HepG2 (cell line): ENCODE results near the gene NFATC3. TPM values are rescaled to one million over a fixed set of nuclear protein-coding genes. Genes with fewer than 3 reads are reported as not detected.

ENCODE experiments used
- ATAC-seq: fragments of 200-7000 bp; cut with Tn5 transposase; 3 replicates; pipeline ENCODE4 v1.9.1; 2020; ENCODE audit warnings: mild to moderate bottlenecking, moderate library complexity
- BruUV-seq: library from RNA; stranded (reverse); fragments of 400-500 nt; replicated peaks from 2 replicates; lab custom pipeline; 2021; lab: Mats Ljungman, UMichigan
- CTCF ChIA-PET: fragments of 300-600 bp; formaldehyde crosslinking; extraction: SDS; loops from one replicate; lab custom pipeline; 2021; ENCODE audit warnings: low total read pairs, inconsistent platforms, low intra/inter-chr PET ratio; lab: Yijun Ruan, JAX
- POLR2A ChIA-PET: fragments of 350-600 bp; sonication (Branson Sonifier 250); formaldehyde crosslinking; loops from one replicate; lab custom pipeline; 2020; ENCODE audit warnings: antibody characterized with exemption, inconsistent platforms; lab: Yijun Ruan, JAX
- DNase-seq: peaks from one replicate; pipeline ENCODE4 v3.0.0-alpha.2; 2015; ENCODE audit warnings: low spot score
- FAIRE-seq: peaks from 3 replicates; lab custom pipeline; 2011; peaks lifted over from hg19 to GRCh38; lab: Jason Lieb, UNC
- H2AFZ ChIP-seq: one replicate; pipeline ENCODE4 v1.6.1; 2011; ENCODE audit warnings: low read length, inconsistent platforms
- H3K27ac ChIP-seq: fragments of 300-600 bp; 3 replicates; pipeline ENCODE4 v1.8.0; 2011; ENCODE audit warnings: mixed run types, mild to moderate bottlenecking, mixed read lengths, low read length, inconsistent platforms; ENCODE audit not compliant: insufficient read depth; ENCODE audit errors: extremely low read length
- H3K27me3 ChIP-seq, 2 experiments: fragments of 200-600 bp in 1 of 2; 2 replicates in 1 of 2; 3 replicates in 1 of 2; pipeline versions ENCODE4 v1.6.0 to v1.8.0; 2011; ENCODE audit warnings: low read length in 2 of 2, mild to moderate bottlenecking in 2 of 2, moderate library complexity in 2 of 2, inconsistent platforms in 1 of 2; ENCODE audit not compliant: insufficient read depth in 2 of 2, control insufficient read depth in 1 of 2
- H3K36me3 ChIP-seq, 2 experiments: fragments of 200-600 bp in 1 of 2; replicated peaks in 1 of 2; 2 replicates in 1 of 2; 3 replicates in 1 of 2; pipeline versions ENCODE4 v1.5.1 to v1.8.0; 2011; ENCODE audit warnings: low read length in 2 of 2, inconsistent platforms in 1 of 2; ENCODE audit not compliant: insufficient read depth in 2 of 2, control insufficient read depth in 1 of 2
- H3K4me1 ChIP-seq: 2 replicates; pipeline ENCODE4 v1.5.1; 2012; ENCODE audit warnings: low read length, inconsistent platforms; ENCODE audit not compliant: insufficient read depth
- H3K4me2 ChIP-seq: 2 replicates; pipeline ENCODE4 v1.6.0; 2011; ENCODE audit warnings: low read depth, low read length, inconsistent platforms
- H3K4me3 ChIP-seq, 3 experiments: fragments of 200-600 bp in 1 of 3; sonication (generic), shearing (Covaris generic) in 1 of 3; replicated peaks in 1 of 3; 2 replicates each; pipeline ENCODE4 v1.5.1; 2011 to 2016; ENCODE audit warnings: low read length in 3 of 3, inconsistent platforms in 2 of 3, low read depth in 2 of 3, mild to moderate bottlenecking in 2 of 3, control low read depth in 1 of 3, mixed read lengths in 1 of 3; ENCODE audit not compliant: insufficient read depth in 1 of 3
- H3K79me2 ChIP-seq: one replicate; pipeline ENCODE4 v1.6.1; 2011; ENCODE audit warnings: low read length, inconsistent platforms; ENCODE audit not compliant: insufficient read depth
- H3K9ac ChIP-seq: 2 replicates; pipeline ENCODE4 v1.6.0; 2011; ENCODE audit warnings: mild to moderate bottlenecking, low read depth, low read length, inconsistent platforms; ENCODE audit not compliant: insufficient read depth
- H3K9me3 ChIP-seq: 2 replicates; pipeline ENCODE4 v1.5.1; 2012; ENCODE audit warnings: mild to moderate bottlenecking, low read length
- H4K20me1 ChIP-seq: 2 replicates; pipeline ENCODE4 v1.6.0; 2011; ENCODE audit warnings: inconsistent platforms, mild to moderate bottlenecking, low read length, moderate library complexity; ENCODE audit not compliant: insufficient read depth
- ATF7 ChIP-seq, 2 experiments: fragments of 450-650 bp in 1 of 2; sonication (generic) in 1 of 2; formaldehyde crosslinking in 1 of 2; IDR thresholded peaks; 2 replicates each; pipeline versions ENCODE4 v1.4.0 to v1.6.1; 2016 to 2020; ENCODE audit warnings: antibody characterized with exemption in 1 of 2, mild to moderate bottlenecking in 1 of 2, missing genetic modification reagents in 1 of 2
- CREB1 ChIP-seq, 2 experiments: fragments of 450-650 bp in 1 of 2; IDR thresholded peaks; 2 replicates each; pipeline ENCODE4 v1.6.1; 2016 to 2017; ENCODE audit warnings: control low read depth in 1 of 2, mild to moderate bottlenecking in 1 of 2, missing compliant biosample characterization in 1 of 2, missing genetic modification characterization in 1 of 2
- ELF3 ChIP-seq: IDR thresholded peaks from 2 replicates; pipeline ENCODE4 v1.6.1; 2016; ENCODE audit warnings: missing genetic modification reagents, missing compliant biosample characterization
- ETV5 ChIP-seq: IDR thresholded peaks from 2 replicates; pipeline ENCODE4 v1.6.1; 2018; ENCODE audit warnings: missing biosample characterization, missing genetic modification reagents, inconsistent platforms, borderline replicate concordance
- FOXJ3 ChIP-seq: sonication (generic); formaldehyde crosslinking; IDR thresholded peaks from 2 replicates; pipeline ENCODE4 v1.4.0; 2020; ENCODE audit warnings: missing genetic modification reagents, mild to moderate bottlenecking, borderline replicate concordance
- GABPB1 ChIP-seq: IDR thresholded peaks from 2 replicates; pipeline ENCODE4 v1.6.1; 2016; ENCODE audit warnings: mild to moderate bottlenecking, missing genetic modification reagents, moderate library complexity, missing compliant biosample characterization
- MED1 ChIP-seq: sonication (generic); formaldehyde crosslinking; IDR thresholded peaks from 2 replicates; pipeline ENCODE4 v1.4.0; 2020; ENCODE audit warnings: missing genetic modification reagents
- SAFB2 ChIP-seq: sonication (generic); formaldehyde crosslinking; IDR thresholded peaks from 2 replicates; pipeline ENCODE4 v1.5.1; 2020; ENCODE audit warnings: missing genetic modification reagents, low read depth, mild to moderate bottlenecking, borderline replicate concordance
- SIX1 ChIP-seq: sonication (generic); formaldehyde crosslinking; IDR thresholded peaks from 2 replicates; pipeline ENCODE4 v1.4.0; 2020; ENCODE audit warnings: missing genetic modification reagents, borderline replicate concordance
- SKIL ChIP-seq: sonication (generic); formaldehyde crosslinking; IDR thresholded peaks from 2 replicates; pipeline ENCODE4 v1.8.0; 2022; ENCODE audit warnings: missing genetic modification reagents, mild to moderate bottlenecking, moderate library complexity, borderline replicate concordance
- SNAPC2 ChIP-seq: sonication (generic); formaldehyde crosslinking; IDR thresholded peaks from 2 replicates; pipeline ENCODE4 v1.8.1; 2022; ENCODE audit warnings: mild to moderate bottlenecking, missing genetic modification reagents
- STAT5B ChIP-seq: sonication (generic); formaldehyde crosslinking; IDR thresholded peaks from 2 replicates; pipeline ENCODE4 v1.4.0; 2020; ENCODE audit warnings: missing genetic modification reagents
- SUZ12 ChIP-seq: fragments of 150-350 bp; IDR thresholded peaks from 2 replicates; pipeline ENCODE4 v1.6.1; 2014; ENCODE audit warnings: low read depth, low read length
- ZNF431 ChIP-seq: sonication (generic); formaldehyde crosslinking; IDR thresholded peaks from 2 replicates; pipeline ENCODE4 v1.9.0; 2022; ENCODE audit warnings: missing genetic modification reagents, low read depth, mild to moderate bottlenecking, borderline replicate concordance
- ZNF720 ChIP-seq: sonication (generic); formaldehyde crosslinking; IDR thresholded peaks from 2 replicates; pipeline ENCODE4 v1.4.0; 2020; ENCODE audit warnings: missing genetic modification reagents
- ZNF776 ChIP-seq: sonication (generic); formaldehyde crosslinking; IDR thresholded peaks from 2 replicates; pipeline ENCODE4 v1.4.0; 2020; ENCODE audit warnings: mild to moderate bottlenecking, missing genetic modification reagents
- ZNF83 ChIP-seq: sonication (generic); formaldehyde crosslinking; IDR thresholded peaks from 2 replicates; pipeline ENCODE4 v1.4.0; 2020; ENCODE audit warnings: missing genetic modification reagents, mild to moderate bottlenecking, borderline replicate concordance
- WGBS: methylation state at CpG from one replicate; pipeline ENCODE4 v1.1.6; 2017; ENCODE audit warnings: low lambda C conversion rate; 5-methylcytosine and 5-hydroxymethylcytosine counted together
- in situ Hi-C: cut with HindIII; loops from 2 replicates; pipeline ENCODE4 v1.10.0; 2017; ENCODE audit warnings: low pct_unique_long_range_greater_than_20kb; ENCODE audit not compliant: extremely low pct_ligation_motif_present
- intact Hi-C: fragments of 100-400 bp; cut with micrococcal nuclease; formaldehyde crosslinking; loops from one replicate; pipeline ENCODE4 v1.10.0; 2022; ENCODE audit not compliant: unreplicated experiment
- polyA plus RNA-seq, 8 experiments: library from polyadenylated mRNA; depleted of rRNA in 3 of 8; stranded (reverse) in 7 of 8; unstranded in 1 of 8; fragments of >200 nt; fragmentation: Illumina TruSeq in 4 of 8; extraction: Trizol in 4 of 8; gene quantifications; 2 replicates each; pipeline versions ENCODE4 v1.2.1 to v1.2.3, GENCODE V29; 2011 to 2016; ENCODE audit warnings: low read depth in 4 of 8, missing spikeins in 1 of 8, mixed read lengths in 1 of 8; ENCODE audit not compliant: insufficient read depth in 1 of 8
- total RNA-seq, 5 experiments: library from RNA; depleted of rRNA; stranded (reverse); fragments of >200 nt; fragmentation: Illumina TruSeq; extraction: Trizol; gene quantifications; 2 replicates each; pipeline ENCODE4 v1.2.3, GENCODE V29; 2016; ENCODE audit warnings: low read depth in 1 of 5

The NFATC3 gene
- total and polyA plus RNA-seq, 2 of the 13 experiments (the other 11 are each of a cell fraction or from before 2014, with no cell fraction given) = 52.6 to 62.7 TPM

- Histone ChIP-seq H3K27me3 (no peaks in the 10 kb centered on the region), H4K20me1 (peaks cover 74% of the 10 kb centered on the region), H3K79me2 (peaks cover 99% of the 10 kb centered on the region), H3K9ac (no peak overlapping the region), H3K27ac (no peak overlapping the region), H3K36me3 (peaks cover under 1% of the 10 kb centered on the region in 2 experiments; a peak in 2 of 5 replicates), H3K4me1 (peaks cover 90% of the 10 kb centered on the region), H2AFZ (no peak overlapping the region), H3K4me3 (no peak overlapping the region), H3K9me3 (no peaks in the 10 kb centered on the region), H3K4me2 (no peak overlapping the region)
- intact Hi-C loops = loop anchor here (1.0 to 10.0 kb wide), 2 partner anchors 60 to 135 kb away; no protein-coding TSS in a partner anchor
- DNase-seq = no peak
- ChIA-PET POLR2A (interaction anchor here (1.1 to 2.3 kb wide), 4 partner anchors 10 to 135 kb away, joined by 3 to 24 read pairs (median 7); partner anchors contain the start of gene NFATC3), CTCF (interaction anchor here (1.2 to 2.5 kb wide), 2 partner anchors 22 to 134 kb away, joined by 3 to 12 read pairs; no protein-coding TSS in a partner anchor)
- TF ChIP-seq ZNF776 (CRISPR knock-in tag) (no peak), SKIL (CRISPR knock-in tag) (no peak), SUZ12 (no peak), ZNF431 (CRISPR knock-in tag) (no peak)
- over 99% methylated on average over 4 of the region's 4 CpGs for WGBS
- no TSS peak for BruUV-seq
- ATAC-seq = no peak
- no peak for FAIRE-seq
- in situ Hi-C loops = no loop called here
Observed at GRCh38 chr16:68094614-68094934, 9.4 kb downstream of the NFATC3 start.

- Histone ChIP-seq H3K9ac (0 out of 2 replicates have a peak overlapping the region, but pooled peaks have one; percentile 17), H3K27me3 (no peaks in the 10 kb centered on the region), H3K36me3 (peaks cover 2 to 6% of the 10 kb centered on the region in 2 experiments; a peak in 2 of 5 replicates), H3K4me1 (peaks cover 83% of the 10 kb centered on the region), H3K9me3 (no peaks in the 10 kb centered on the region), H2AFZ (no peak overlapping the region), H3K79me2 (peaks cover 97% of the 10 kb centered on the region), H3K4me3 (no peak overlapping the region; a peak in 1 of 6 replicates), H3K27ac (peak overlapping the region; percentile 51), H4K20me1 (peaks cover 70% of the 10 kb centered on the region), H3K4me2 (peak overlapping the region; percentile 54)
- ChIA-PET CTCF (no interaction called here), POLR2A (interaction anchor here (1.2 to 2.9 kb wide), 5 partner anchors 11 to 214 kb away, joined by 3 to 29 read pairs (median 4); partner anchors contain the start of genes NFATC3, PRMT7 and SLC7A6OS)
- ATAC-seq (peak; percentile 69), FAIRE-seq (no peak), DNase-seq (no peak)
- 59% methylated on average over 2 of the region's 2 CpGs for whole genome bisulfite sequencing
- no TSS peak for BruUV-seq
- intact Hi-C loops = loop anchor here (10.0 kb wide), 1 partner anchor 58 kb away; no protein-coding TSS in a partner anchor
- in situ Hi-C loops = no loop called here
- TF ChIP-seq ZNF720 (CRISPR knock-in tag) (no peak), MED1 (CRISPR knock-in tag) (0 out of 2 replicates have a peak, but pooled peaks have one; percentile 22), SIX1 (CRISPR knock-in tag) (no peak), ATF7 (IDR thresholded peaks at IDR 0.05) (no peak), ATF7 (CRISPR knock-in tag; IDR thresholded peaks at IDR 0.05) (no peak), SNAPC2 (CRISPR knock-in tag) (no peak), CREB1 (IDR thresholded peaks at IDR 0.05) (no peak), CREB1 (CRISPR knock-in tag; IDR thresholded peaks at IDR 0.05) (peak; percentile 20), ETV5 (CRISPR knock-in tag) (no peak), ELF3 (CRISPR knock-in tag) (0 out of 2 replicates have a peak, but pooled peaks have one; percentile 6), STAT5B (CRISPR knock-in tag) (no peak), GABPB1 (CRISPR knock-in tag) (no peak), SAFB2 (CRISPR knock-in tag) (no peak), FOXJ3 (no peak), ZNF83 (CRISPR knock-in tag) (no peak)
Observed at GRCh38 chr16:68096491-68096890, 11.3 kb downstream of the NFATC3 start.
